ENCODE results near the gene NPHS1. TPM values are rescaled to one million over a fixed set of nuclear protein-coding genes. Genes with fewer than 3 reads are reported as not detected.

Gene NPHS1
- total RNA-seq, 1 experiment from 2014 or later = not detected

GRCh38 chr19:35786299-35787160 lies 65.8 kb downstream of the NPHS1 start:
- H3K4me2 ChIP-seq (ENCODE audit: low read length) = no peak overlapping the region
- H3K4me1 ChIP-seq (ENCODE audit: insufficient read depth, low read length) = no peaks in the 10 kb centered on the region
- H3K9ac ChIP-seq (ENCODE audit: low read length) = no peak overlapping the region
- no peaks in the 10 kb centered on the region for H3F3A ChIP-seq (ENCODE audit: low read length, unreplicated experiment)
- POLR2A ChIA-PET (ENCODE audit: unreplicated experiment) = no interaction called here
- H2AFZ ChIP-seq (ENCODE audit: low read length) = no peak overlapping the region
- no peaks in the 10 kb centered on the region for H3K36me3 ChIP-seq (ENCODE audit: low read depth, low read length)
- H3K79me2 ChIP-seq (ENCODE audit: low read length) = no peaks in the 10 kb centered on the region
- no peaks in the 10 kb centered on the region for H3K27me3 ChIP-seq (ENCODE audit: low read length)
- TF ChIP-seq CTCF (conservative IDR thresholded peaks at IDR 0.05; ENCODE audit: low read depth, low read length) (no peak), EZH2phosphoT487 (IDR thresholded peaks at IDR 0.05; ENCODE audit: borderline replicate concordance, low read length) (no peak), EZH2 (IDR thresholded peaks at IDR 0.05; ENCODE audit: low read length, unreplicated experiment) (no peak)
- no peaks in the 10 kb centered on the region for H3K9me3 ChIP-seq (ENCODE audit: low read length)
- no peaks in the 10 kb centered on the region for H4K20me1 ChIP-seq (ENCODE audit: low read length)
- DNase-seq = no peak
- H3K27ac ChIP-seq (ENCODE audit: low read length) = no peak overlapping the region
- no peak overlapping the region for H3K4me3 ChIP-seq (ENCODE audit: low read length)
- no peak for ATAC-seq
- intact Hi-C loops (cut with micrococcal nuclease) = no loop called here
- no peaks in the 10 kb centered on the region for H3K9me2 ChIP-seq (replicated peaks; ENCODE audit: low read length)
- CTCF ChIA-PET = no interaction called here
- BruUV-seq (replicated peaks) = no TSS peak

- H3F3A ChIP-seq (ENCODE audit: low read length, unreplicated experiment) = no peaks in the 10 kb centered on the region
- no peaks in the 10 kb centered on the region for H3K79me2 ChIP-seq (ENCODE audit: low read length)
- ATAC-seq (no peak), DNase-seq (no peak)
- no peaks in the 10 kb centered on the region for H3K4me1 ChIP-seq (ENCODE audit: insufficient read depth, low read length)
- no peaks in the 10 kb centered on the region for H3K9me3 ChIP-seq (ENCODE audit: low read length)
- no peaks in the 10 kb centered on the region for H3K9me2 ChIP-seq (replicated peaks; ENCODE audit: low read length)
- ChIA-PET CTCF (no interaction called here), POLR2A (ENCODE audit: unreplicated experiment) (no interaction called here)
- H3K9ac ChIP-seq (ENCODE audit: low read length) = no peak overlapping the region
- no peaks in the 10 kb centered on the region for H4K20me1 ChIP-seq (ENCODE audit: low read length)
- no peaks in the 10 kb centered on the region for H3K36me3 ChIP-seq (ENCODE audit: low read depth, low read length)
- intact Hi-C loops (cut with micrococcal nuclease) = no loop called here
- no peak overlapping the region for H3K27ac ChIP-seq (ENCODE audit: low read length)
- TF ChIP-seq EZH2 (IDR thresholded peaks at IDR 0.05; ENCODE audit: low read length, unreplicated experiment) = no peak
- no peak for TF ChIP-seq CTCF (conservative IDR thresholded peaks at IDR 0.05; ENCODE audit: low read depth, low read length)
- no peak for TF ChIP-seq EZH2phosphoT487 (IDR thresholded peaks at IDR 0.05; ENCODE audit: borderline replicate concordance, low read length)
- H3K4me3 ChIP-seq (ENCODE audit: low read length) = no peak overlapping the region
- no peak overlapping the region for H2AFZ ChIP-seq (ENCODE audit: low read length)
- H3K27me3 ChIP-seq (ENCODE audit: low read length) = no peaks in the 10 kb centered on the region
- no TSS peak for BruUV-seq (replicated peaks)
- no peak overlapping the region for H3K4me2 ChIP-seq (ENCODE audit: low read length)
Measured at GRCh38 chr19:35785339-35785627, 67.0 kb downstream of the NPHS1 start.

GRCh38 chr19:35784503-35785338 lies 67.6 kb downstream of the NPHS1 start:
- Histone ChIP-seq H3K9me2 (replicated peaks; ENCODE audit: low read length) (no peaks in the 10 kb centered on the region), H3K79me2 (ENCODE audit: low read length) (no peaks in the 10 kb centered on the region), H3K4me1 (ENCODE audit: insufficient read depth, low read length) (no peaks in the 10 kb centered on the region), H2AFZ (ENCODE audit: low read length) (no peak overlapping the region), H3K27me3 (ENCODE audit: low read length) (no peaks in the 10 kb centered on the region), H4K20me1 (ENCODE audit: low read length) (no peaks in the 10 kb centered on the region), H3K4me3 (ENCODE audit: low read length) (no peak overlapping the region), H3K9ac (ENCODE audit: low read length) (no peak overlapping the region), H3K9me3 (ENCODE audit: low read length) (no peaks in the 10 kb centered on the region), H3F3A (ENCODE audit: low read length, unreplicated experiment) (no peaks in the 10 kb centered on the region), H3K27ac (ENCODE audit: low read length) (no peak overlapping the region), H3K4me2 (ENCODE audit: low read length) (no peak overlapping the region), H3K36me3 (ENCODE audit: low read depth, low read length) (no peaks in the 10 kb centered on the region)
- no peak for DNase-seq
- CTCF ChIA-PET = no interaction called here
- TF ChIP-seq CTCF (conservative IDR thresholded peaks at IDR 0.05; ENCODE audit: low read depth, low read length) (no peak), EZH2 (IDR thresholded peaks at IDR 0.05; ENCODE audit: low read length, unreplicated experiment) (no peak), EZH2phosphoT487 (IDR thresholded peaks at IDR 0.05; ENCODE audit: borderline replicate concordance, low read length) (no peak)
- ATAC-seq = no peak
- BruUV-seq (replicated peaks) = no TSS peak
- POLR2A ChIA-PET (ENCODE audit: unreplicated experiment) = no interaction called here
- intact Hi-C loops (cut with micrococcal nuclease) = no loop called here

Data from PC-3 (cell line).